Measurements from ENCODE around the gene COQ8B. TPM values are rescaled to one million over a fixed set of nuclear protein-coding genes. Genes with fewer than 3 reads are reported as not detected.

The COQ8B gene
- total RNA-seq, 1 donor from 2014 or later = 29.7 TPM

GRCh38 chr19:40754611-40755247, 38.0 kb upstream of the COQ8B start:
- Mint-ChIP-seq H3K4me1 (ENCODE audit: low read depth) (peaks cover 39% of the 10 kb centered on the region), H3K27ac (ENCODE audit: unreplicated experiment) (peak overlapping the region; percentile 22), H3K9me3 (ENCODE audit: low read depth) (no peaks in the 10 kb centered on the region), H3K27me3 (ENCODE audit: low read depth) (no peaks in the 10 kb centered on the region), H3K36me3 (ENCODE audit: low read depth) (peaks cover 17% of the 10 kb centered on the region), H3K4me3 (ENCODE audit: unreplicated experiment) (peak overlapping the region; percentile 5)
- no peak for TF ChIP-seq CTCF (IDR thresholded peaks at IDR 0.05)
- no peak for DNase-seq (ENCODE audit: low spot score)

GRCh38 chr19:40752257-40752781, 35.6 kb upstream of the COQ8B start:
- Mint-ChIP-seq H3K4me1 (ENCODE audit: low read depth) (peaks cover 53% of the 10 kb centered on the region), H3K36me3 (ENCODE audit: low read depth) (peaks cover 8% of the 10 kb centered on the region), H3K4me3 (ENCODE audit: unreplicated experiment) (peak overlapping the region; percentile 94), H3K27ac (ENCODE audit: unreplicated experiment) (peak overlapping the region; percentile 99), H3K27me3 (ENCODE audit: low read depth) (no peaks in the 10 kb centered on the region), H3K9me3 (ENCODE audit: low read depth) (no peaks in the 10 kb centered on the region)
- DNase-seq (ENCODE audit: low spot score) = no peak
- TF ChIP-seq CTCF (IDR thresholded peaks at IDR 0.05) = no peak

- TF ChIP-seq CTCF (IDR thresholded peaks at IDR 0.05) = no peak
- Mint-ChIP-seq H3K4me1 (ENCODE audit: low read depth) (peaks cover 53% of the 10 kb centered on the region), H3K27ac (ENCODE audit: unreplicated experiment) (peak within 1 kb of the TSS; percentile 99), H3K27me3 (ENCODE audit: low read depth) (no peaks in the 10 kb centered on the region), H3K9me3 (ENCODE audit: low read depth) (no peaks in the 10 kb centered on the region), H3K36me3 (ENCODE audit: low read depth) (peaks cover 5% of the 10 kb centered on the region), H3K4me3 (ENCODE audit: unreplicated experiment) (peak within 1 kb of the TSS; percentile 94)
- DNase-seq (ENCODE audit: low spot score) = peak; percentile 98
Observed at GRCh38 chr19:40750874-40751537, 34.3 kb upstream of the COQ8B start, which contains the start of gene SNRPA. TSS of gene SNRPA (plus strand) at chr19:40751203. CDS start at chr19:40751409, 206 bp downstream.

GRCh38 chr19:40750058-40750873, 33.6 kb upstream of the COQ8B start, which contains the start of gene ACTMAP:
TSS of gene ACTMAP (minus strand) at chr19:40750477. CDS start at chr19:40749803, 674 bp downstream.
- peak within 1 kb of the TSS; percentile 94 for H3K4me3 Mint-ChIP-seq (ENCODE audit: unreplicated experiment)
- peak; percentile 99 for DNase-seq (ENCODE audit: low spot score)
- H3K27ac Mint-ChIP-seq (ENCODE audit: unreplicated experiment) = peak within 1 kb of the TSS; percentile 99
- peaks cover 55% of the 10 kb centered on the region for H3K4me1 Mint-ChIP-seq (ENCODE audit: low read depth)
- no peaks in the 10 kb centered on the region for H3K27me3 Mint-ChIP-seq (ENCODE audit: low read depth)
- H3K36me3 Mint-ChIP-seq (ENCODE audit: low read depth) = peaks cover 3% of the 10 kb centered on the region
- no peak for TF ChIP-seq CTCF (IDR thresholded peaks at IDR 0.05)
- no peaks in the 10 kb centered on the region for H3K9me3 Mint-ChIP-seq (ENCODE audit: low read depth)

GRCh38 chr19:40747536-40747935, 30.9 kb upstream of the COQ8B start:
- H3K27ac Mint-ChIP-seq (ENCODE audit: unreplicated experiment) = no peak overlapping the region
- H3K4me1 Mint-ChIP-seq (ENCODE audit: low read depth) = peaks cover 49% of the 10 kb centered on the region
- no peak for TF ChIP-seq CTCF (IDR thresholded peaks at IDR 0.05)
- H3K9me3 Mint-ChIP-seq (ENCODE audit: low read depth) = no peaks in the 10 kb centered on the region
- H3K27me3 Mint-ChIP-seq (ENCODE audit: low read depth) = no peaks in the 10 kb centered on the region
- H3K36me3 Mint-ChIP-seq (ENCODE audit: low read depth) = peaks cover under 1% of the 10 kb centered on the region
- DNase-seq (ENCODE audit: low spot score) = no peak
- no peak overlapping the region for H3K4me3 Mint-ChIP-seq (ENCODE audit: unreplicated experiment)

Data from chondrocyte (in vitro differentiated cells).